H54 (cell line): Measurements from ENCODE around the gene TMEM126B.
A peak's percentile ranks its signal among the peaks of the same experiment; 100 is the strongest.
"Not testable (repeated sequence)": the region's sequence is repeated elsewhere in the genome, so short reads cannot be mapped to it uniquely, and the experiment has no call there.

Experiments used
- DNase-seq: peaks from one replicate; pipeline ENCODE4 v3.0.0; 2011; ENCODE audit warnings: low spot score, mixed read lengths; ENCODE audit not compliant: insufficient read length
- FAIRE-seq: peaks from 3 replicates; lab custom pipeline; 2011; peaks lifted over from hg19 to GRCh38; lab: Jason Lieb, UNC
- POLR2A ChIP-seq: IDR thresholded peaks from 2 replicates; pipeline ENCODE4 v1.6.1; 2011; ENCODE audit warnings: low read depth, mild to moderate bottlenecking, low read length

TMEM126B gene

DNA sequence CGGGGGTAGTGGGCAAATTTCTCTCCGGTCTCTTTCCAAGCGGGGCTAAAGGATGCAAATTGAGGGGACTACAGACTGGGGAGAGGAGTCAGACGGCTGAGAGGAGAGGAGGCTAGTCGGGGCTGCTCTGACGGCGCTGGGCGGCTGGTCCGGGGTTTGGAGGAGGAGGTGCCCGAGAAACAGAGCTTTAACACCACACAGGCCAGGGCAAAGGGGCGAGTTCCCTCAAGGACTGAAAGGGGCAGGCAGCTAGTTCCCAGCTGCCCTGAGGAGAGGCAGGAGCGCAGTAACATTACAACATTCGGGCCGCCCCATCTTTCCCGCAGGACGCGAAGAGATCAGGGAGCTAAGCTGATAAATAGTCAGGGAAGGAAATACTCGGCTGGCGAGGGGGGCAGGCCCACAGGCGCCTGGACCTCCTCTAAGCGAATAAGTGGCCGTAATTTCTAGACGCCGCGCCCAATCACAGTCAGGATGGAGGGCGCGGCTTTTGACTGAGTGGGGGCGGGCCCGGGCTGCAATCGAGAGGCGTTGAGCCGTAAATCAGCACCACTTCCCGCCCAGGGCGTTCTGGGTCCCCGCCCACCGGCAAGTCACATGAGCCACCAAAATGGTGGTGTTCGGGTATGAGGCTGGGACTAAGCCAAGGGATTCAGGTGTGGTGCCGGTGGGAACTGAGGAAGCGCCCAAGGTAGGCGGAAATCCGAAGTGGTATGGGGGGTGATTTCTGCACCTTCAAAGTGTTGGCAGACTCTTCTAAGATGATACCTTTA is at the start of gene TMEM126B:
TSS of gene TMEM126B (plus strand) at position 596 of the 773 bp plus-strand sequence. CDS start at position 611, 15 bp downstream.
- FAIRE-seq: peak; percentile 99
- peak; percentile 85 for TF ChIP-seq POLR2A

DNA sequence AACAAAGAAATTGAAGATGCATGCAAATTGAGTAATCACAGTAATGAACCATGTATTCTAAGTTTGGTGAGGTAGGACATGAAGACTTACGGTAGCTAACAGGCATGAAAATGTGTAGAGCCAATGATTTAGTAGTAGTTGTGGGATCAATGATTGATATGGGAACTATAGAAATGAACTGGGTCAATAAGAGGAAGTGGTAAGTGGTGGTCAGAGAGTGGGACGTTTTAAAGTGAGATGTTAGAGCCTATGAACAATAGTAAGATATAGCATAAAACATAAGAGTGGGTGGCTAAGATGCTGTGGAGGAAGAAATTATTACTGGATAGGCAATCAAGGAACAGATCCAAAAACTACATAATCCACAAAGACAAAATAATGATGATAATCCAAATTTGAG is 46.3 kb upstream of the TMEM126B start:
- no peak for TF ChIP-seq POLR2A
- FAIRE-seq: no peak
- DNase-seq: no peak

More for the DNA sequence above, at the start of gene TMEM126B:
- peak; percentile 72 for DNase-seq

DNA sequence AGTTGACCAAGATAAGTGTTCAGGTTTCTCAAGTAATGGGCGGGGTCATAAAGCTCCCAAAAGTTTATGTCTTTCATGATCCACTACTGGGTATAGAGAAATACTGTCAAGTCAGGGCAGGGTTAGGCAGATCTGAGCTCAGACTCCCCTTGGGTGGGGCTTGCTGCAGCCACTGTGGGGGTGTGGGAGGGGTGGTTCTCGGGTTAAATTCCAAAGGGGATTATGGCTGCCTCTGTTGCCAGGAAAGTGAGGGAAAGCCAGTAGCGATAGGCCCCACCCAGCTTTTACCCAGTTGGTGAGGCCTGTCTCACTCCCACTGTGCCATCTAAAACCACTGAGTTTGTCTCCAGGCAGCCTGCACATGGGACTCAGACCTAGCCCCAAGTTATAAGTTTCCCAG is 39.0 kb upstream of the TMEM126B start:
- TF ChIP-seq POLR2A: no peak
- DNase-seq (no peak), FAIRE-seq (no peak)

DNA sequence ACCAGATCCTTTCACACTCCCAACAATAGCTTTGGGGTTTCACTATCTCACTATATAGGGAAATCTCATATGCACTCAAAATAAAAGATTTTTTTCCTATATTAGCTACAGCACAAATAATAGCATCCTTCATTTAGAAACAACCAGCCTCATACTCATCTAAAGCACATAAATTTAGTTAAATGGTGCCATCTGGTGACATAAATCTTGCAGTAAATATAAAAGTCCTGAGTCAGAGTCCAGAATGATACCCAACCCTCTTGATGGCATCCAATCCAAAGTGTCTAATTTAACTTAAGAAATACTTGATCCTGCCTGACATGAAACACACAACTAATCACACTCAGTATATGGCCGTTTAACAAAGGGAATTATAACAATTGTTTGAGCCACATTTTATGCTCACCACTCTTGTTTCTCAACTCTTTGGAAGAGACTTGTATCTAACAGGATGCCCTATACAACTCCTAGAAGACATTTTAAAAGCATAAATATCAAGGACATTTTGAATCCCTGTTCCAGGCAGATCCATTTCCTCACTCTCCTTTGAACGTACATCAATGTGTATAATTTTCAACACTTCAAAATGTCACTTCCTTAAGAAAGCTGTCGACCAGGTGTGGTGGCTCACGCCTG is 37.4 kb upstream of the TMEM126B start:
- peak; percentile 84 for FAIRE-seq
- TF ChIP-seq POLR2A: no peak
- no peak for DNase-seq

DNA sequence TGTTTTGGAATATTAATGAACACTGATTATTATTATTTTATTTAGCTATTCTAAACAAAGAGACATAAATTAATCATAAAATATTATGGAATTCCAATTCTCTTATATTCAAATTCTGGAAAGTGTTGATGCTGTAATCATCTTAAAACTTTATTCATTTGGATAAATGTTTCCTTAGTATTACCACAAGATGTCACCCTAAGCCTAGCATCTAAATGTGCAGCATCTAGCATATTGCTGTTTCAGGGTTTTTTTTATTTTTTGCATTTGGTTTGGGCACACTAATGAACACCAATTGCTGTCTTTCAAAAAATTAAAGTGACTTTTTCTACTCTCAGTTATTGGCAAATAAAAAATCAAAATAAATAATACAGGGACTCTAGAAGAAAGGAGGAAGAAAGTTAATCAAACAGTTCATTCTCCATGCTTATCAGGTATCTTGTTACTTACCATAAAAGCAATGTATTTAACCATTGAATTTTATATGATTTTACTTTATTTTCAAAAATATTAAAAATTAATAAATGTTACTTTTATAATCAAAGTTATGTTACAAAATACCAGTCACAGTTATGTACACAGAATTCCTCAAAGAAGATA is 33.0 kb upstream of the TMEM126B start:
- TF ChIP-seq POLR2A: no peak
- DNase-seq (peak; percentile 10), FAIRE-seq (peak; percentile 90)

DNA sequence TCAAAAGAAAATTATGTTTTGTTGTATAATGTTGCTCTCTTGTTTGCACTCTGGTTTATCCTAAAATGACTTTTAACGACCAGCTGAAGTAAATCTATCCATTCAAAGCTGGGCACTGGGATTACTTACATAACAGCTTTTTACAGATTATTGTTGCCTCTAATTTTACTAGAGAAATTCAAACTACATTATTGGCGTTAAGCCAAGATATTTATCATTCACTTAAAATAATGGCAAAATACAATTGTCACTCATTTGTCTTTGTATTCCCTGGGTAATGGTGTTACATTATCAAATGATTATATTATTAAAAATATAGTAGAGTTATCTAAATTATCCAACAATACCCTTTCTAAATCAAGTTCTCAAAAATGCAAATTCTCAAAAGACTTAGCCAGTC is 31.5 kb upstream of the TMEM126B start:
- no peak for TF ChIP-seq POLR2A
- DNase-seq (no peak), FAIRE-seq (peak; percentile 64)

DNA sequence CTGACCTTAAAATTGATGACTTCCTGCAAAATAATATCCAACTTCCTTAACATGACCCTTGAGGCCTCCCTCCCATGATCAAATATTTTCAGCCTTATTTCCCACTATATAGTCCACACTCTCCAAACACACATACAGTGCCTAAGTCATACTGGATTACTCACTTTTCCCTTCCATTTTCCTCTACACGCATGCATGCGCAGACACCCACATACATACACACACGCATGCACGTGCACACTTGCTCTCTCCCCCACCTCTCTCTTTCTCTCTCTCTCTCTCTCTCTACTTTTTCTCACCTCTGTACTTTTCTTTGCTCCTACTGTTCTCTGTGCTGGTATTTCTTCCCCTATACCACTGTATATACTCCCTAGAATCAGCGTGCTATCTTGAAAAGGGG is 29.3 kb upstream of the TMEM126B start:
- FAIRE-seq: no peak
- no peak for DNase-seq
- no peak for TF ChIP-seq POLR2A

DNA sequence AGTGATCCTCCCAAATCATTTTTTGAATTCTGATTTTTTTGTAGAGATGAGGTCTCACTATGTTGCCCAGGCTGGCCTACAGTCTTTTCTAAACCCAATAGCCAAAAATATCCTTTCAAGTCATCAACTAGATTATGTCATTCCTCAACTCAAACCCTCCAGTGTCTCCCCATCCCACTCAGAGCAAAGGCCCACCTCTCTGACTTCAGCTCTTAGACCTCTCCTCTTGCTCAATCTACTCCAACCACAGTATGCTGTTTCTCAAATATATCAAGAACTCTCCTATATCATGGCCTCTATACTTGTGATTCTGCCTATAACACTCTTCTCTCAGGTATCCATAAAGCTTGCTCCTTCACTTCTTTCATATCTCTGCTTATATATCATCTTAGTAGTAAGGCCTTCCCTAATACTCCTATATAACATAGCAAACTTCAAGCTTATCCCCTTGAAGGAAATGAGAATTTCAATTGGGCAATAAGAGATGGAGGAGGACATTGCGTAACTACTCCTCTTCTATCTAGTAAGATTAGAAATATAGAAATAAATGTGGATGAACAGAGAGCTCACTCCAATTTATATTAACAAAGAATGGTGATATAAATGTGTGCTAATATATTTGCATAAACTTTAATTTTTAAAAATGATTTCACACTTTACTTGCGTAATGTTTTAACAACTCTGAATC is 25.7 kb upstream of the TMEM126B start:
- TF ChIP-seq POLR2A: no peak
- DNase-seq (no peak), FAIRE-seq (no peak)

DNA sequence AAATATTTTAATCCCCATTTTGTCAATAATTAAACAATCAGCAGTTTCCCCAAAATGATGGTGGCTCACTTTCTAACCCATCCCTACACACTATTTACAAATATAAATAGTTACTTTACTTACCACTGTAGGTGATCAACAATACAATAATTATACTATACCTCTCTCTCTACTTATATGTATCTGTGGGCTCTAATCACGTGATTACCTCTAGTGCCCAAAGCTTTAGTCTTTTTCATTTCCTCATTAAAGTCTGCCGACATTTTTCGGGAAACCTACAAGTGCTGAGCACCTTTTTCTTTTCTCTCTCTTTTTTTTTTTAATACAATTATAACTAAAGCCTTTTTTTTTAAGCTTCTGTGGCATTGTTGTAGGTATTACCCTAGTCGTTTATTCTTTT is 25.2 kb upstream of the TMEM126B start:
- DNase-seq (no peak), FAIRE-seq (no peak)
- TF ChIP-seq POLR2A: no peak

DNA sequence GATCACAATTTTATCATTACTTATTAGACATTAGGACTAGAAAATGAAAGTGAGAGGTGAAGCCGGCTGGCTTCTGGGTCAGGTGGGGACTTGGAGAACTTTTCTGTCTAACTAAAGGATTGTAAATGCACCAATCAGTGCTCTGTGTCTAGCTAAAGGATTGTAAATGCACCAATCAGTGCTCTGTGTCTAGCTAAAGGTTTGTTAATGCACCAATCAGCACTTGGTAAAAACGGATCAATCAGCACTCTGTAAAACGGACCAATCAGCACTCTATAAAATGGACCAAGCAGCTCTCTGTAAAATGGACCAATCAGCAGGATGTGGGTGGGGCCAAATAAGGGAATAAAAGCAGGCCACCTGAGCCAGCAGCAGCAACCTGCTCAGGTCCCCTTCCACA is 22.2 kb upstream of the TMEM126B start:
- DNase-seq, FAIRE-seq: not testable (repeated sequence)

DNA sequence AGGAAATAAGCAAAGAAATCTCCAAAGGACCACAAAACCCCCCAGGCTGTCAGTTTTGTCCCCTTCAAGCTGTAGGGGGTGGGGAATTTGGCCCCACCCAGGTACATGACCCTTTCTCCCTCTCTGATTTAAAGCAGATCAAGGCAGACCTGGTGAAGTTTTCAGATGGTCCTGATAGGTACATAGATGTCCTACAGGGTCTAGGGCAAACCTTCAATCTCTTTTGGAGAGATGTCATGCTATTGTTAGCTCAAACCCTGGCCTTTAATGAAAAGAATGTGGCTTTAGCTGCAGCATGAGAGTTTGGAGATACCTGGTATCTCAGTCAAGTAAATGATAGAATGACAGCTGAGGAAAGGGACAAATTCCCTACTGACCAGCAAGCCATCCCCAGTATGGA is 19.8 kb upstream of the TMEM126B start:
- not testable (repeated sequence) for DNase-seq, FAIRE-seq

DNA sequence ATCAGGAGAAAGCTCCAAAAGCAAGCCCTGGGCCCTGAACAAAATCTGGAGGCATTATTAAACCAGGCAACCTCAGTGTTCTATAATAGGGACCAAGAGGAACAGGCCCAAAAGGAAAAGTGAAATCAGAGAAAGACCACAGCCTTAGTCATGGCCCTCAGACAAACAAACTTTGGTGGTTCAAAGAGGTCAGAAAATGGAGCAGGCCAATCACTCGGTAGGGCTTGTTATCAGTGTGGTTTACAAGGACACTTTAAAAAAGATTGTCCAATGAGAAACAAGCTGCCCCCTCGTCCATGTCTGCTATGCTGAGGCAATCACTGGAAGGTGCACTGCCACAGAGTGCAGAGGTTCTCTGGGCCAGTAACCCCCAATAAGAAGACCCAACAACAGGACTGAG is 19.1 kb upstream of the TMEM126B start:
- FAIRE-seq, DNase-seq: not testable (repeated sequence)

DNA sequence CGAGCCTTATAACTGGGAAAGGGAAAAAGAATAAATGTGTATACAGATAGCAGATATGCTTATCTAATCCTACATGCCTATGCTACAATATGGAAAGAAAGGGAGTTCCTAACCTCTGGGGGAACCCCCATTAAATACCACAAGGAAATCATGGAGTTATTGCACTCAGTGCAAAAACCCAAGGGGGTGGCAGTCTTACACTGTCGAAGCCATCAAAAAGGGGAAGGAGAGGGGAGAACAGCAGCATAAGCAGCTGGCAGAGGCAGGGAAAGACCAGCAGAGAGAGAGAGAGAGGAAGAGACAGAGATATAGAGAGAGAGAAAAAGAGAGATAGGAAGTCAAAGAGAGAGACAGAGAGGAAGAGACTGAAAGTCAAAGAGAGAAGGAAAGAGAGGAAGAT is 16.8 kb upstream of the TMEM126B start:
- DNase-seq, FAIRE-seq: not testable (repeated sequence)

DNA sequence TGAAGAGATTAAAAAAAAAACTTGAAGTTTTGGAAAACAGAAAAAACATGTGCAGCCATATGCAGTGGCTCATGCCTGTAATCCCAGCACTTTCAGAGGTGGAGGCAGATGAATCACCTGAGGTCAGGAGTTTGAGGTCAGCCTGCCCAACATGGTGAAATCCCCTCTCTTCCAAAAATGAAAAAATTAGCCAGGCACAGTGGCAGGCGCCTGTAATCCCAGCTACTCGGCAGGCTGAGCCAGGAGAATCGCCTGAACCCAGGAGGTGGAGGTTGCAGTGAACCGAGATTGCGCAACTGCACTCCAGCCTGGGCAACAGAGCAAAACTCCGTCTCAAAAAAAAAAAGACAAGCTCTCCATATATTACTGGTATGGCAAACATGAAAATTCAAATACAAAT is 8.9 kb upstream of the TMEM126B start:
- no peak for TF ChIP-seq POLR2A
- DNase-seq (no peak), FAIRE-seq (peak; percentile 75)
